ENCODE results near the gene ARF6. TPM values are rescaled to one million over a fixed set of nuclear protein-coding genes. Genes with fewer than 3 reads are reported as not detected.

Gene ARF6
- polyA plus RNA-seq, 1 experiment = 21.8 TPM

GRCh38 chr14:49853158-49853477 is 39.8 kb upstream of the ARF6 start:
- ChIA-PET POLR2A (interaction anchor here (0.6 kb wide), 1 partner anchor 232 kb away, joined by 3 read pairs; the partner anchor contains the start of genes MGAT2 and RPL36AL), CTCF (interaction anchor here (0.6 to 4.4 kb wide), 20 partner anchors 9 to 387 kb away, joined by 3 to 71 read pairs (median 5); partner anchors contain the start of genes DNAAF2, KLHDC2, LRR1 and VCPKMT)
- Histone ChIP-seq H3K4me3 (ENCODE audit: low read depth, low read length) (peak overlapping the region; percentile 88), H3K27me3 (ENCODE audit: control insufficient read depth, insufficient read depth, low read length) (no peaks in the 10 kb centered on the region), H3K36me3 (ENCODE audit: control insufficient read depth, insufficient read depth, low read length) (no peaks in the 10 kb centered on the region; the same call in 1 of the 2 replicates)
- TF ChIP-seq CTCF (IDR thresholded peaks at IDR 0.05; ENCODE audit: insufficient read depth, low read depth, low read length) = no peak
- no peak for DNase-seq (ENCODE audit: low read depth)

DNA sequence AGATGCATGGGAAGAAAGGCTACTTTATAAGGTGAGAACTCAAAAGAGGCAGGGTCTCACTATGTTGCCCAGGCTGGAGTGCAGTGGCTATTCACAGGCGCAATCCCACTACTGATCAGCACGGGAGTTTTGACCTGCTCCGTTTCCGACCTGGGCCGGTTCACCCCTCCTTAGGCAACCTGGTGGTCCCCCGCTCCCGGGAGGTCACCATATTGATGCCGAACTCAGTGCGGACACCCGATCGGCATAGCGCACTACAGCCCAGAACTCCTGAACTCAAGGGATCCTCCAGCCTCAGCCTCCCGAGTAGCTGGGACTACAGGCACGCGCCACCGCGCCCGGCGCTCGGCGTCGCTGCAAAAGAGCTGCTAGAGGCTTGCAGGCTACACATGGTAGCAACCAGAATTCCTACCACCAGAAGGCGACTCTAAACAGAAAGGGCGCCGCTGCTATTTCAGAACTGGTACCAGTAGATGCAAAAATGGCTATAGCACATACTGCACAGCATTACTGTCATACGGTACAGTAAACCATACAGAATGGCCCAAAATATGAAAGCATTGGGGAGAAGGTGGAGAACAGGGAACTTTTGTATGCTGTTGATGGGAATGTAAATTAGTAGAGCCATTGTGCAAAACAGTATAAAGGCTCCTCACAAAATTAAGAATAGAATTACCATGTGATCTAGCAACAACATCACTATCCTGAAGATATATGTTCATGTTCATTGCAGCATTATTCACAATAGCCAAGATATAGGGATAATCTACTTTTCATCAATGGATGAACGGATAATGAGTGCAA is 39.1 kb upstream of the ARF6 start:
- Histone ChIP-seq H3K27me3 (ENCODE audit: control insufficient read depth, insufficient read depth, low read length) (no peaks in the 10 kb centered on the region), H3K4me3 (ENCODE audit: low read depth, low read length) (no peak overlapping the region; the same call in 1 of the 2 replicates), H3K36me3 (ENCODE audit: control insufficient read depth, insufficient read depth, low read length) (no peaks in the 10 kb centered on the region; the same call in 1 of the 2 replicates)
- DNase-seq (ENCODE audit: low read depth) = no peak
- POLR2A ChIA-PET = no interaction called here
- TF ChIP-seq CTCF (IDR thresholded peaks at IDR 0.05; ENCODE audit: insufficient read depth, low read depth, low read length) = peak; percentile 76
- CTCF ChIA-PET = interaction anchor here (0.6 to 4.4 kb wide), 10 partner anchors 8 to 302 kb away, joined by 3 to 71 read pairs (median 5); partner anchors contain the start of genes KLHDC2 and LRR1

- POLR2A ChIA-PET = no interaction called here
- no peak for TF ChIP-seq CTCF (IDR thresholded peaks at IDR 0.05; ENCODE audit: insufficient read depth, low read depth, low read length)
- H3K27me3 ChIP-seq (ENCODE audit: control insufficient read depth, insufficient read depth, low read length) = no peaks in the 10 kb centered on the region
- CTCF ChIA-PET = interaction anchor here (1.0 to 1.5 kb wide), 3 partner anchors 145 to 247 kb away, joined by 3 read pairs; partner anchors contain the start of gene DNAAF2
- H3K36me3 ChIP-seq (ENCODE audit: control insufficient read depth, insufficient read depth, low read length) = no peaks in the 10 kb centered on the region
- H3K4me3 ChIP-seq (ENCODE audit: low read depth, low read length) = no peak overlapping the region
- no peak for DNase-seq (ENCODE audit: low read depth)
These were observed 35.4 kb upstream of the ARF6 start for GRCh38 chr14:49857427-49858003.

DNA sequence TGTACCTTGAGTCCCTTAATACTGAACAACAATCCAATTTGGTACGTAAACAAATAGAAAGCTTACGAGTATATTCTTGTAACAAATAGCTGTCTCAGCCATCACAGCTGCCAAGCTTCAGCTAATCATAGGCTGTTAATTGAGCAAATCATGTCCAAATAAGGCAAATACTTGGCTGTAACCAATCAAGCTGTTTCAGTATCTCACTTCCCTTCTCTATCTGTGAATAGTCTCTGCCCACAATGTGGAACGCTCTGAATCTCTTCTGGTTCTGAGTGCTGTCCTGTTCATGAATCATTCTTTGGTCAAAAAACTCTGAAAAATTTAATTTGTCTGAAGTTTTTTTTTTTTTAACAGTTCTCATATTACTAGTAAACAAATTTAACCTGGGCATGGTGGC is 34.5 kb upstream of the ARF6 start:
- H3K36me3 ChIP-seq (ENCODE audit: control insufficient read depth, insufficient read depth, low read length) = no peaks in the 10 kb centered on the region
- POLR2A ChIA-PET = no interaction called here
- no peaks in the 10 kb centered on the region for H3K27me3 ChIP-seq (ENCODE audit: control insufficient read depth, insufficient read depth, low read length)
- DNase-seq (ENCODE audit: low read depth) = no peak
- TF ChIP-seq CTCF (IDR thresholded peaks at IDR 0.05; ENCODE audit: insufficient read depth, low read depth, low read length) = no peak
- CTCF ChIA-PET = interaction anchor here (1.5 kb wide), 1 partner anchor 145 kb away, joined by 3 read pairs; no protein-coding TSS in a partner anchor
- H3K4me3 ChIP-seq (ENCODE audit: low read depth, low read length) = no peak overlapping the region
